Fibroblast of villous mesenchyme (primary cell): ENCODE measurements around the gene SEMA3F. TPM values are rescaled to one million over a fixed set of nuclear protein-coding genes. Genes with fewer than 3 reads are reported as not detected.

Source experiments
- DNase-seq: peaks from one replicate; pipeline ENCODE4 v3.0.0-alpha.2; 2010; ENCODE audit warnings: low read depth
- H3K4me3 ChIP-seq: 2 replicates; pipeline ENCODE4 v1.5.1; 2011; ENCODE audit warnings: low read depth, mild to moderate bottlenecking, low read length
- total RNA-seq: library from RNA; depleted of rRNA; stranded (reverse); fragments of >200 nt; gene quantifications from 2 replicates; pipeline ENCODE4 v1.2.3, GENCODE V29; 2012
- TF ChIP-seq, protein P1 (sequence below): IDR thresholded peaks from 2 replicates; pipeline ENCODE4 v1.5.1; 2012; ENCODE audit warnings: low read depth, mild to moderate bottlenecking, low read length; ENCODE audit not compliant: insufficient read depth

Gene SEMA3F
- total RNA-seq, 1 donor, result 0.86 TPM

- no peak for DNase-seq
- H3K4me3 ChIP-seq, result no peak within 1 kb of the TSS
- TF ChIP-seq, protein P1, sequence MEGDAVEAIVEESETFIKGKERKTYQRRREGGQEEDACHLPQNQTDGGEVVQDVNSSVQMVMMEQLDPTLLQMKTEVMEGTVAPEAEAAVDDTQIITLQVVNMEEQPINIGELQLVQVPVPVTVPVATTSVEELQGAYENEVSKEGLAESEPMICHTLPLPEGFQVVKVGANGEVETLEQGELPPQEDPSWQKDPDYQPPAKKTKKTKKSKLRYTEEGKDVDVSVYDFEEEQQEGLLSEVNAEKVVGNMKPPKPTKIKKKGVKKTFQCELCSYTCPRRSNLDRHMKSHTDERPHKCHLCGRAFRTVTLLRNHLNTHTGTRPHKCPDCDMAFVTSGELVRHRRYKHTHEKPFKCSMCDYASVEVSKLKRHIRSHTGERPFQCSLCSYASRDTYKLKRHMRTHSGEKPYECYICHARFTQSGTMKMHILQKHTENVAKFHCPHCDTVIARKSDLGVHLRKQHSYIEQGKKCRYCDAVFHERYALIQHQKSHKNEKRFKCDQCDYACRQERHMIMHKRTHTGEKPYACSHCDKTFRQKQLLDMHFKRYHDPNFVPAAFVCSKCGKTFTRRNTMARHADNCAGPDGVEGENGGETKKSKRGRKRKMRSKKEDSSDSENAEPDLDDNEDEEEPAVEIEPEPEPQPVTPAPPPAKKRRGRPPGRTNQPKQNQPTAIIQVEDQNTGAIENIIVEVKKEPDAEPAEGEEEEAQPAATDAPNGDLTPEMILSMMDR, result no peak
Measured at GRCh38 chr3:50190936-50191660, 36.0 kb downstream of the SEMA3F start, which contains the start of gene GNAT1. GNAT1 (plus strand) TSS chr3:50191610; CDS start chr3:50191726, 116 bp downstream.

- H3K4me3 ChIP-seq, result no peak overlapping the region
- TF ChIP-seq, protein P1, result no peak
- no peak for DNase-seq
Measured at GRCh38 chr3:50192124-50192523, 37.0 kb downstream of the SEMA3F start.

DNA sequence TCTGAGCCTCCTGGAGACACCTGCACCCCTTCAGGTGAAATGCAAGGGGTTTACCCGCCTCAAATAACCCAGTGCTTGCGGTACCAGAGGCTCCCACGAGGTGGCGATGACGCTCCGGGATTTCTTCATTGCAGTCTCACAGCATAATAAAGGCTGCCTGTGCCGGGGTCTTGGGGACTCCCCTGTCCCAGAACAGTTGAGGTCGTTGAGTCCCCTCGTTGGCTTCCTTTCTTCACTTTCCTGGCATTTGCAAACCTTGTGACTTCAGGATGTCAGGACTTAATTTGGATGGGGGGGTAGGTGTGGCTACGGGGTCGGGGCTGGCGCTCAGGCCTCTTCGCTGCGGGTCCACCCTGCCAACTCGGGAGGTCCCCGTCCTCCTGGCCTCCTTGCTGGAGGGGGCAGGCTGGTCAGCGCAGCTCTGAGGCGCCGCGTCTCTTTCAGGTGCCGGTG is 37.6 kb downstream of the SEMA3F start:
- DNase-seq, result peak; percentile 60
- TF ChIP-seq, protein P1, result peak; percentile 94
- H3K4me3 ChIP-seq, result no peak overlapping the region

DNA sequence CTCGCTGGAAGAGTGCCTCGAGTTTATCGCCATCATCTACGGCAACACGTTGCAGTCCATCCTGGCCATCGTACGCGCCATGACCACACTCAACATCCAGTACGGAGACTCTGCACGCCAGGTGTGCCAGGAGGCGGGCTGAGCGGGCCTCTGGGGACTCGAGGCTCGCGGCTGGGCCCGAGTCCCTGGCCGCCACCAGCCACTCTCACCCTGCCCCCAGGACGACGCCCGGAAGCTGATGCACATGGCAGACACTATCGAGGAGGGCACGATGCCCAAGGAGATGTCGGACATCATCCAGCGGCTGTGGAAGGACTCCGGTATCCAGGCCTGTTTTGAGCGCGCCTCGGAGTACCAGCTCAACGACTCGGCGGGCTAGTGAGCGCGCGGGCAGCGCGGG is 38.2 kb downstream of the SEMA3F start:
- H3K4me3 ChIP-seq, result no peak overlapping the region
- TF ChIP-seq, protein P1, result no peak
- no peak for DNase-seq

DNA sequence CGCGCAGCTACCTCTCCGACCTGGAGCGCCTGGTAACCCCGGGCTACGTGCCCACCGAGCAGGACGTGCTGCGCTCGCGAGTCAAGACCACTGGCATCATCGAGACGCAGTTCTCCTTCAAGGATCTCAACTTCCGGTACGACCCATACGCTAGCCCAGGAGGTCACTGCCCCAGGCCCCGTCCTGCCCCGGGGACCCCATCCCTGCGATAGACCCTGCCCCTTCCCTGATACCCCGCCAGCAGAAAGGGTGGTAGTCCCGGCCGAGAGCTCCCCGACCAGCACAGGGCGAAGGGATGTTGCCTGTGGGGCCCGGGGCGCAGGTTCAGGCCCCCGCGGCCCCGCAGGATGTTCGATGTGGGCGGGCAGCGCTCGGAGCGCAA is 38.6 kb downstream of the SEMA3F start:
- TF ChIP-seq, protein P1, result no peak
- no peak for DNase-seq

GRCh38 chr3:50194128-50194902 is 39.2 kb downstream of the SEMA3F start:
- DNase-seq, result peak; percentile 62
- H3K4me3 ChIP-seq, result no peak overlapping the region
- TF ChIP-seq, protein P1, result peak; percentile 81

More for the DNA sequence above, 38.6 kb downstream of the SEMA3F start:
- H3K4me3 ChIP-seq, result no peak overlapping the region
